GM18870 (cell line): Measurements from ENCODE around the gene ZYG11B.
"Not testable (repeated sequence)": the region's sequence is repeated elsewhere in the genome, so short reads cannot be mapped to it uniquely, and the experiment has no call there.

Experiments
- ATAC-seq: cut with Tn5 transposase; IDR thresholded peaks from one replicate; pipeline ENCODE4 v1.9.1; 2021; ENCODE audit warnings: moderate library complexity; ENCODE audit not compliant: unreplicated experiment

The ZYG11B gene

DNA sequence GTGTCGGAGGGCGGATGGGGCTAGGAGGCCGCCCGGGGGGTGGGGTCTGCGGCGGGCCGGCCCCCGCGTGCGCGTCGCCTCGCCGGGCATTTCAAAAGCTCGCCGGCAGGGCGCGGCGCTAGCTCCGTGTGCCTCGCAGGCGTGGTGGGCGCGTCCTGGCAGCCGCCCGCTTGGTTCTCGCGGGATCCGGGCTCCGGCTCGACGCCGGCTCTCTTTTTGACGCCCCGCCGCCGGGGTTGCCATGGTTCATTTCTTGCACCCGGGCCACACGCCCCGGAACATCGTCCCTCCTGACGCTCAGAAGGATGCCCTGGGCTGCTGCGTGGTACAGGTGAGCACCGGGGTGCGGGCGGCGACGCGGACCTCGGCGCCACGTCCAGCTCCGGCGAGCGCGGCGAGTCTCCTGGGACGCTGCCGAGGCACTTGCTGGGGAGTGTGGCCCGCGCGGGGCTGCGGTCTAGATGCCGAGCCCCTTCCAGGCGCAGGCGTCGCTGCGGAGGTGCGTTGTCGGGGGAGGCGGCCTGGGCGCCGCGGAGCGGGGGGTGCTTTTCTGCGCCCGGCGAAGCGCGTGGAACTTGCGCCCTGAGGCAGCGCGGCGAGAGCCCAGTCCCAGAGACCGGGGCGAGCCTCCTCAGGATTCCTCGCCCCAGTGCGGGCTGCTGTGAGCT, 116.5 kb downstream of the ZYG11B start, which contains the start of gene ZYG11A:
ZYG11A (plus strand) TSS at position 118 of the 668 bp plus-strand sequence; CDS start at position 242, 124 bp downstream.
- no peak for ATAC-seq

DNA sequence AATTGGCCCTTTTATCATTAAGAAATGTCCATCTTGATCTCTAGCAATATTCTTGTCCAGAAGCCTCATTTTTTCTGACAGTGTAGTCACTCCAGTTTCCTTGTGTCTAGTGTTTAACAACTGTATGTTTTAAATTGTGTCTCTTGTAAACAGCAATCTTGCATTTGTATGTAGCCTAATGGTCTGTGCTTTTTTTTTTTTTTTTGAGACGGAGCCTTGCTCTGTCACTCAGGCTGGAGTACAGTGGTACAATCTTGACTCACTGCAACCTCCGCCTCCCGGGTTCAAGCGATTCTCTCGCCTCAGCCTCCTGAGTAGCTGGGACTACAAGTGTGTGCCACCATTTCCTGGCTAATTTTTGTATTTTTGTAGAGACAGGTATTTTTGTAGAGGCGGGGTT, 118.9 kb downstream of the ZYG11B start:
- ATAC-seq = not testable (repeated sequence)

DNA sequence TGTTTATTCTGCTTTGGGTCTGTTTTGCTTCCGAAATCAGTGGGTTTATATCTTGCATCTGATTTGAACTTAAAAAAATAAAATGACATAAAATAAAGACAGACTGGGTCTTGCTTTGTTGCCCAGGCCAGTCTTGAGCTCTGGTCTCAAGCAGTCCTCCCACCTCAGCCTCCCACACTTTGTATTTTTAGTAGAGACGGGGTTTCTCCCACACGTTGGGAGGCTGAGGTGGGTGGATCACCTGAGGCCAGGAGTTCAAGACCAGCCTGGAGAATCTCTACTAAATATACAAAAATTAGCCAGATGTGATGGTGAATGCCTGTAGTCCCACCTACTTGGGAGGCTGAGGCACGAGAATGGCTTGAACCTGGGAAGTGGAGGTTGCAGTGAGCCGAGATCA, 122.2 kb downstream of the ZYG11B start:
- no peak for ATAC-seq

DNA sequence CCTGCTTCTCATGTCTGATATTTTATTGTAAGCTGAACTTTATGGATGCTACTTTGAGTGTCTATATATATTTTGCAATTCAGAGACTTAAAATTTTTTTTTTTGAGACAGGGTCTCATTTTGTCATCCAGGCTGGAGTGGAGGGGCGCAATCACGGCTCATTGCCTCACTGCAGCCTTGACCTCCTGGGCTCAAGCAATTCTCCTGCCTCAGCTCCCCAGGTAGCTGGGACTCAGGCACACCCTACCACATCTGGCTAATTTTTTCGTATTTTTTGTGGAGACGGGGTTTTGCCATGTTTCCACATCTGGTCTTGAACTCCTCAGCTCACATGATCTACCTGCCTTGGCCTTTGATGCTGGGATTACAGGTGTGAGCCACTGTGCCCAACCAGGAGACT, 124.7 kb downstream of the ZYG11B start:
- ATAC-seq = no peak

DNA sequence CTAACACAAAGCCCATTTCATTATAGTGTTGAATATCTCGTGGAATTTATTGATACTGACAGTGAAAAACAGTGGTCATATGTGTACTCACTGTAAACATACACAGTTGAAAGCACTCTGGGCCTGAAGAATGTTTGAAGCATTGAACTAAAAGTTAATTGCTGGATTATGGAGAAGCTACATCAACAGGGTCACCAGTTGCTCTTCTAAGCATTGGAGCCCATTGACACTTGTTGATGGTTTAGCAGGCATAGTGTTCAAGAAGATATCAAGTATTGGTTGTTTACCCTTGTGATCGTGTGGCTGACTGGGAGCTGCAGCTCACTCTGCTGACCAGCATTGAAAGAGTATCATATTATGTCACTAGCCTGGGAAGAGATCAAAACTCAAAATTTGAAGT, 126.6 kb downstream of the ZYG11B start:
- no peak for ATAC-seq

DNA sequence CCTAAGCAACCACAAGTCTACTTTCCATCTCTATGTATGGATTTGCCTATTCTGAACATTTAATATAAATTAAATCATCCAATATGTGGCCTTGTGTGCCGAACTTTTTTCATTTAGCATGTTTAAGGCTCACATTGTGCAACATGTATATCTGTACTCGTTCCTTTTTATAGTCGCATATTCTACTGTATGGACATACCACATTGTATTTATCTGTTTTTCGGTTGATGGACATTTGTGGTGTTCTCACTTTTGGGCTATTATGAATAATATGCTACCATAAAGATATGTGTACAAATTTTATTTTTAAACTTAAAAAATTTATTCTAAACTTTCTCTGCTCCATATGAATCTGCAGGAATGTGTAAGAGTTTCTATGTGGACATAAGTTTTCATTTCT, 129.3 kb downstream of the ZYG11B start:
- no peak for ATAC-seq

DNA sequence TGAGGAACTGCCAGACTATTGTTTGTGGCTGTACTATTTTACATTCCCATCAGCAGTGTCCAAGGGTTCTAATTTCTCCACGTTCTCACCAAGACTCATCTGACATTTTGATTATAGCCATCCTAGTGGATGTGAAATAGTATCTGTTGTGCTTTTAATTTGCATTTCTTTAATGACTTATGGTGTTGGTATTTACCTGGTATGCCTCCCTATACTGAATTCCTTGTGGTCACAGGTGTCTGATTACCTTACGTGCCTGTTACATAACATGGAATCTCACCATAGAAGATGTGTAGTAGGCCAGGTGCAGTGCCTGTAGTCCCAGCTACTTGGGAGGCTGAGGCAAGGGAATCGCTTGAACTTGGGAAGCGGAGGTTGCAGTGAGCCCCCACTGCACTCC, 129.8 kb downstream of the ZYG11B start:
- no peak for ATAC-seq

DNA sequence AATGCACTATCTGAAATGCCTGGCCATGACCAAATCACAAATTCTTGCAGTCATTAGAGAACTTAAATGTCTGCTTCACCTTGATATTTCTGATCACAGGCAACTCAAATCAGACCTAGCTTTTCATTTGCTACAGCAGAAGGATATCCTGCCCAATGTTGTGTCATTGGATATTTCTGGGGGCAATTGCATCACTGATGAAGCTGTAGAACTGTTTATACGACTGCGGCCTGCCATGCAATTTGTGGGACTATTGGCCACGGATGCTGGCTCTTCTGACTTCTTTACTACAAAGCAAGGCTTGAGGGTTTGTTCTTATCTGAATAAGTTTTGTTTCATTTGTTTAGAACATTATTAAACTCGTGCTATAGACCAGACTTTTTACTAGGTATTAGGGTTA, 131.2 kb downstream of the ZYG11B start:
- no peak for ATAC-seq

DNA sequence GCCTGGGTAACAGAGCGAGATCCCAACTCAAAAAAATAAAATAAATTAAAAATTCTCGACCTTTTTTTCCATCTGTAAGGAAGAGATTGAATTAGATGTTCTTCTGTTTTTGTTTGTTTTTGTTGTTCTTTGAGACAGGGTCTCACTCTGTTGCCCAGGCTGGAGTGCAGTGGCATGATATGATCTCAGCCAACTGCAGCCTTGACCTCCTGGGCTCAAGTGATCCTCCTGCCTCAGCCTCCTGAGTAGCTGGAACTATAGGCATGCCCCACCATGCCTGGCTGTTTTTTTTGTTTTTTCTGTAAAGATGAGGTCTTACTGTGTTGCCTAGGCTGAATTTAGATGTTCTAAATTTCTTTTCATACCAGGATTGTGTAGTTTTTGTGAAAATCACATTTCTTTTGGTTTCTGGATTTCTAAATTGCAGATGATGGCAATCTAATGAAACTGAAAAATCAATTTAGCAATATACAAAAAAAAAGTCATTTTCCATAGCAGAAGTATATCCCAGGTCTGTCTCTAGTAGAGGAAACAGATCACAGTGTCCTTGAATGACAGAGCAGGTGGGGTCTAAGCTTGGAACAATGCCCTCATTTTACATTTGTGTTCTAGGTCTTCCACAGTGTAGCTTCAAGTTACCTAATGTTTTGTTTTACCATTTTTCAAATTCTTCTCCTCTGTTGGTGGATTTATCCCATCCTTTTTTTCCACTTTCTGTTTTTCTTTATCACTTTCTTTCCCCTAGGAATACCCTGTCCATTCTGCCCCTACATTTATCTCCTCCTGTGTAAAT, 136.6 kb downstream of the ZYG11B start:
- no peak for ATAC-seq

DNA sequence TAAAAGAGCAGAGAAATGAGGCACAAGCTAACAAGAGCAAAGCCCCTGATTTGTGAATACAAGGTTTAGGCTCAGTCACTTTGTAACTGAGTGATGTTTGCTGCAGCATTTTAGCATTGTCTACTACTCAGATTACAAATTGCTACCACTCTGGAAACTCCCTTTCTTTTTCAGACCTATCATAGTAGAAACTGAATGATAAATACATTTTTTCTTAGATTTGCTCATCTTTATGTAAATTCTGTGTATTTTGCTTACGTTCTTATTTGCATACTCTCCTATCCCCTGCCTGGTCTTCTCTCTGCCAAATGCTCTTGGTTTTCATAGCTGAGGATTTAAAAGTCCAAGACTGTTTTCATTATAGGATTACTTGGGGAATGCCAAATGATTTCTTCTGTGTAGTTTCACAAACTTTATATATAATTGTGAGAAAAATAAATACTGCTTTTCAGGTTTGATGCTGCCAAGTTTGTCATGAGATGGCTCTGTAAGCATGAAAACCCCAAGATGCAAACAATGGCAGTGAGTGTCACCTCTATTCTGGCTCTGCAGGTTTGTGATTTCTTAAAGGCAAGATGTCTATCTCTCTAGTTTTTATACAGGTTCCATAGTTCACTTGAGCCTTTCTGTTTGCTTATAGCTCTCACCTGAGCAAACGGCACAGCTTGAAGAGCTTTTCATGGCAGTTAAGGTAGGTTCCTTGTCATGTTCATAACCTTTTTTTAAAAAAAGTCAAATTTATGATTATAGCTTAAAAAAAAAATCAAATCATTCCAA, 141.0 kb downstream of the ZYG11B start:
- ATAC-seq = peak; percentile 94

DNA sequence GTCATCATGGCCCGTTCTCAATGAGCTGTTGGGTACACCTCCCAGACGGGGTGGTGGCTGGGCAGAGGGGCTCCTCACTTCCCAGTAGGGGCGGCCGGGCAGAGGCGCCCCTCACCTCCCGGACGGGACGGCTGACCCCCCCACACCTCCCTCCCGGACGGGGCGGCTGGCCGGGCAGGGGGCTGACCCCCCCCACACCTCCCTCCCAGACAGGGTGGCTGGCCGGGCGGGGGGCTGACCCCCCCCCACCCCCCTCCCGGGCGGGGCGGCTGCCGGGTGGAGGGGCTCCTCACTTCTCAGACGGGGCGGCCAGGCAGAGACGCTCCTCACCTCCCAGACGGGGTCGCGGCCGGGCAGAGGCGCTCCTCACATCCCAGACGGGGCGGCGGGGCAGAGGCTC, 143.5 kb downstream of the ZYG11B start:
- ATAC-seq = not testable (repeated sequence)

DNA sequence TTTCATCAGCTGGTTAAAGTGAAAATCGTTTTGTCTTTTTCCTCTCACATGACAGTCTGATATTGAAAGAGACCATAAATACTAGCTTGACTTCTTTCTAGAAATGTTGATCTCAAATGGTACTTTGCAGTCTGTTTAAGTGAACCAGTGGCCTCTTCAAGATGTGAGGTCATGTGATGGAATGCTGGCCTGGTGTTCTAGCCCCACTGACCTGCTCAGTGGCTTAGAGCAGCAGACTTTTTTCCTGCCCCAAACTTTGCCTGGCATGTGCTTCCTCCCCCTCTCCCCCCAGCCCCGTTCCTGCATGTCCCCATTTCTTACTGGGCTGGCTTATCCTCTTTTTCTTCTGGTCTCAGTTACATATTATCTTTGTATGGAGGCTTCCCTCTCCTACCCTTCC, 150.6 kb downstream of the ZYG11B start:
- no peak for ATAC-seq
